Esophagus mucosa (tissue), 1 donor: ENCODE measurements around the gene TMC1. TPM values are rescaled to one million over a fixed set of nuclear protein-coding genes. Genes with fewer than 3 reads are reported as not detected.
"Not testable (repeated sequence)": the region's sequence is repeated elsewhere in the genome, so short reads cannot be mapped to it uniquely, and the experiment has no call there.

ENCODE experiments used
- ATAC-seq: fragments of 200-7000 bp; cut with Tn5 transposase; one replicate; pipeline ENCODE4 v1.9.1; 2020
- total RNA-seq: library from RNA; stranded (reverse); gene quantifications from one replicate; pipeline ENCODE4 v1.2.4, GENCODE V29; 2023
- donor health status: DM: yes; HTN: yes; CAD: no.

TMC1 gene
- 3.3 TPM for total RNA-seq

GRCh38 chr9:72521416-72521815, at the start of gene TMC1:
Gene TMC1 (plus strand): TSS chr9:72521608. CDS start chr9:72648649, 127,041 bp downstream.
- not testable (repeated sequence) for ATAC-seq

DNA sequence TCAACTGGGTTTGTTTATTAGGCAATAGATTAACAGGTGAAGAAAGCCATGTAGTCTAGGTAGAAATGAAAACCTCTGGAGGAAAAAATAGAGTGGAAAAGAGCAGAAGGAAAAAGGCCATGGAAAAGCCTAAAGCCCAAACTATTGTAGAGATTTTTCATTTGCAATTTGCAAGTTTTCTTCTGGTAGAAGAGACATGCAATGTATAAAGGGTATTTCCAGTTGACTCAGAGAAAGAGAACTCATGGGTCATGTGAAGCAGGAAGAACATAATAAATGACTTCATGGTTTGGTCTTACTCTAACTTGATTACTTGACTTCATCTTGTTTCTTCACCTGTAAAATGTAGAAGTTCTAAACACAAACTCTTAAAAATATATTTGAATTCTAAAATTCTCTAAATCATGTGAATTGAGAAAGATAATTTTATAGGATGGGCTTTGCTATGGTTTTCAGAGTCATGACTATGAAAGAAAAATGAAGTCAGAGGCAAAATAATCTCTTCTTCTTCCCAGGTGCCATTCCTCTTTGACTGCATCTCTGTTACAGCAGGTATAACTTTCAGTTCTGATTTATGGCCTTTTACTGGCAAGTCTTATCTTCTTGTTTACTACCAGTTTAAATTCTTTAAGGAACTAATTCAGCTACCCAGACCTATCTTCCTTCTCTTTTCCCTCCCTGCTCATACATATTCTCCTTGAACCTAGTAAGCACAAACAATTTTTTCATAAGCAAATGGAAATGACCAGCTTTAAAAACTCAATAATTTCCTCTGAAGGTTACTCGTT, 47.7 kb upstream of the TMC1 start:
- ATAC-seq, result no peak

- no peak for ATAC-seq
Measured at GRCh38 chr9:72474676-72475075, 46.7 kb upstream of the TMC1 start.

DNA sequence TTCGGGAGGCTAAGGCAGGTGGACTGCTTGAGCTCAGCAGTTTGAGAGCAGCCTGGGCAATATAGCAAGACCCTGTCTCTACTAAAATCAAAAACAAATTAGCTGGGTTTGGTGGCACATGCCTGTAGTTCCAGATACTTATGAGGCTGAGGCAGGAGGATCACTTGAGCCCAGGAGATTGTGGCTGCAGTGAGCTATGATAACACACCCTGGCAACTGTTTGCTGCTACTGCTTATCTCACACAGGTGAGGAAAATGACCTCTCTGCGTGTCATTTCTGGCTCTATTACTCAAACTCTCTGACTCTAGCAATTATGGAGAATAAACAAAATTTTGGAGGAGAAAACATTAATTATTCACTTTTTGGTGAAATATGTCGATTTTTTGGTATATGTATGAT, 45.3 kb upstream of the TMC1 start:
- no peak for ATAC-seq

DNA sequence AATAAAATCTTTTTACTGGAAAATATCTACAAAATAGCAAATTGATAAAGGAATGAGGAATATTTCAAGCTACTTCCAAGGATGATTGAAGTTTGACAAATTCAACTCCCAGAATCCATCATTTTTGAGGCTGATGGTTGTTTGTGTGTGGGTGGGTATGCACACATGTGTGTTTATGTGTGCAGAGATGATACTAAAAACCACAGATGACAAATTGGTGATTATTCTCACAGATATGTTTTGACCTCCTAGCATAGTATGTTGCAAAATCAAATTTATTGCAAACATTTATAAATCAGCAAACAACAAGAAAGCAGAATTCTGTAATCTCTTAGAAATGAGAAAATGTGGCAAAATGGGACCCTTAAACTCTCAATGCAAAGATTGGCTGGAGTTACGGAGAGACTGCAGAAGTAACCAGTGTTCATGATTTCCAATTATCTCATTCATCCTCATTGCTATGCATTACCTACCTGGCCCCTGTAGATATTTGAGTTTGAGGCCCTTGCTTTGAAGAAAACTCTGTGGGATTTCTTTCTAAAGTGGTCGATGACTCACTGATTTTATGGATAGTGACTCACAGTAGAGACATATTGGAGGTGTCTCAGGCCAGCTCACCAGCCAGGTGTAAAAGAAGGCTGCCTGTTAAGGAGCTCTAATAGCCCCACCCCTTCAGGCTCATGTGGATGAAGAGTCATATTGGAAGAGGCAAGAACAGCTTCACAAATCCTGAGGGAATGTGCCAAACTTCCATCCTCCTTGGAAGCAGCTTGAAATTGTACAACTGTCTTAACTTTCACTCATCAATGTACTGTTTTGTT, 44.6 kb upstream of the TMC1 start:
- ATAC-seq, result peak; percentile 99

DNA sequence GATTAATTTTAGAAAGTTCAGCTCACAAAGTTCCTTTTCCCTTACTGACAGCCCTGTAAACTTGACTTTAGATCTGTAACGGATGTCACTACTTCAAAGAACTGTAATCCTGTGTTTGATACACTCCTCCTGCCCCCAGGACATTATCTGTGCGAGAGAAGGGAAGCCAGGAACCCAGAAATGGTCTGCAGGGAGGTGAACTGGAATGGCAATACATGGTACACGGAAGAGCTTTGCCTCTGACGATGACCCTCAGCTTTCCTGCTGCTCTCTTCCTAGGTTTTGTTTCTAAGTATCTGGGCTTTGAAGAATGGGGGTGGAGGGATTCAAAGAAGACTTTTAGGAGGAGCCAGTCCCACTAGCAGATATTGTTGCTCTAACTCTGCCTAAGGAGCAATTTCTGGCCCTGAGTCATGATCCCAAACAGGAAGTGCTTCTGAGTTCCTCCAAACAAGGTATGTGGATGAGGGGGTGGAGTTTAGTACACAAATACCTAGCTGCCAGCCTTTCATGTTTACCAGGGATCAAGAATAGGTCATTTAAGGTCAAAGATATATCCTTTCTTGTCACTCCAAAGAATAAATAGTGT, 43.4 kb upstream of the TMC1 start:
- ATAC-seq, result peak; percentile 89

GRCh38 chr9:72478966-72479365, 42.4 kb upstream of the TMC1 start:
- no peak for ATAC-seq

- ATAC-seq, result not testable (repeated sequence)
Measured at GRCh38 chr9:72480261-72480660, 41.1 kb upstream of the TMC1 start.

- ATAC-seq, result no peak
Measured at GRCh38 chr9:72480921-72481320, 40.5 kb upstream of the TMC1 start.

DNA sequence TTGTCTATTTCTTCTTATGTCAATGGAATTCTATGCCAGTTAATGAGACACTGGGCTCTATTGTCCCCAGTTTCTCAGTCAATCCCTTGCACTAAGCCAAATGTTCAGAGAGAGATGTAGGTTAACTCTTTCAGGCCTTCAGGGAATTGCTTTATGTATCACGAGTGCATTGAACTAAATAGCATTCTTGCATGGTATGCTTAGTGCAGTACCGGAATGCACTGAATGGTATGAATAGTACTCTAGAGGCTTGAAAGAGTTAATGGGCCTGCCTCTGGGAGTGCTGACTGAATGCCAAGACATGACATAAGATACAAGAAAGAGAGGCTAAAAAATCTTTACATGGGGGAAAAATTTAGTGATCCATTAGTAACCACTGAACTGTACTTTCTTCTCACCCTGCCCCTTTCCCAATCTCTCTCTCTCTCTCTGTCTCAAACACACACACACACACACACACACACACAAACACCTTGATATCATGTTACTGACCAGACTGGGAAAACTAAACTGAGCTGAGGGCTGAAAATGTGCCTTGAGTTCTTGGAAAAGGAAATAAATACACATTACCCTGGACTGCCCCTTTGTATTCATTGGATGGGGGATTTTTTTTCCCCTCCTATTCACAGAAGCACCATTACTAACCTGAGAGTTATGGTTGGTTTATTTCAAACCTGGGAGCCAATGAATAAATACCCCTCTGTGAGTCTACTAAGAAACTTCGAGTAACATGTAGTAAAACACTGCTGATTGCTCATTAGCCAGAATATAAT, 35.4 kb upstream of the TMC1 start:
- ATAC-seq, result no peak

- no peak for ATAC-seq
Measured at GRCh38 chr9:72486594-72486955, 34.8 kb upstream of the TMC1 start.

GRCh38 chr9:72487665-72488064, 33.7 kb upstream of the TMC1 start:
- ATAC-seq, result not testable (repeated sequence)

DNA sequence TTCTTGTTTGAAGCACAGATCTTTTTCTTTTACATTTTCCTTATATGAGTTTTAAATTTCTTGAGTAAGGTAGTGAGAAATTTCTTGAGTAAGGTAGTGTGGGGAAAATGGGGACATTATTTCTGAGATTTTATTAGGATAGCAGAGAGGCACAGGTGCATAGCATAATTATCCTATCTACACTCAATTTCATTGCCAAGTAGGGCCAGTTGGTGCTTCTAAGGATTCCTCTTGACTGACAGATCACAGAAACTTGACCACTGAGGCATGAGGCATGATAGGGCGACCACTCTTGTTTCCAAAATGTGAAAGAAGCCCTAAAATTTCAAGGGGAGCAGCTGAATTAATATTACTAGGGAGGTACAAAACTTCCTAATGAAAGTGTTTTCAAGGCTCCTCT, 31.4 kb upstream of the TMC1 start:
- no peak for ATAC-seq

GRCh38 chr9:72491242-72491641, 30.2 kb upstream of the TMC1 start:
- ATAC-seq, result no peak

DNA sequence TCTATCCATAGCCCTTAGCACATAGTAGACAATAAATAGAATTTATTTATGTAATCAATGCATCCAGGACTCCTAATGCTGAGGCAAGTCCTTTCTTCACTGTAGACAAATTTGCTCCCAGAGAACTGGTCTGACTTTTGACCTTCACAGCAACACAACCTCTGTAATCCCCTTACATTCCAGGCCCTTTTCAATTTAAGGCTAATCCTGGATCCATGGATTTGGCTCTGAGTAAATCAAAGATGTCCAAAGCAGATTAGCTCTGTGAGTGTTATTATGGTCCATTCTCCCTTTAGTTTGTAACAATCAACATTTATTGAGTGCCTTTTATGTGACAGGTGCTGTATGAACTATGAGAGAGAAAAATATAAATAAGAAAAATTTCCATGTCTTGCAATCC, 27.4 kb upstream of the TMC1 start:
- ATAC-seq, result no peak

- no peak for ATAC-seq
Measured at GRCh38 chr9:72497447-72498046, 23.9 kb upstream of the TMC1 start.

DNA sequence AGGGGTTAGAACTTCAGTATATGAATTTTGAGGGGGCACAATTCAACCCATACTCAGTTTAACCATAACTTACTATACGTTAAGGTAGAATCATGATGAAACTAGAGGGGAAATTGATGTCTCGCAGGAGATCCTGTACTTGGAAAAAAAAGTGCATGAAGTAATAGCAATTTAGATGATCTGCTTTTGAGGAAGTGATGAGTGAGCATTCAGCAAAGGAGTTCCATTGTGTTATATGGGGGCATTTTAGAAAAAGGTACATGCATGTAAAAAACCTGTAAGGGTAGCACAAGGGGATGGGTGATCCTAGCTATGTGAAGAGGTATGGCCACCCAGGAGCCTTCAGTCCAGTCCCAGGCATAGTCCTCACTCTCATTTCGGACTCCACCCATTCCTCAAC, 14.8 kb upstream of the TMC1 start:
- ATAC-seq, result no peak

- ATAC-seq, result peak; percentile 80
Measured at GRCh38 chr9:72509053-72509452, 12.4 kb upstream of the TMC1 start.

- ATAC-seq, result no peak
Measured at GRCh38 chr9:72509635-72510034, 11.8 kb upstream of the TMC1 start.

DNA sequence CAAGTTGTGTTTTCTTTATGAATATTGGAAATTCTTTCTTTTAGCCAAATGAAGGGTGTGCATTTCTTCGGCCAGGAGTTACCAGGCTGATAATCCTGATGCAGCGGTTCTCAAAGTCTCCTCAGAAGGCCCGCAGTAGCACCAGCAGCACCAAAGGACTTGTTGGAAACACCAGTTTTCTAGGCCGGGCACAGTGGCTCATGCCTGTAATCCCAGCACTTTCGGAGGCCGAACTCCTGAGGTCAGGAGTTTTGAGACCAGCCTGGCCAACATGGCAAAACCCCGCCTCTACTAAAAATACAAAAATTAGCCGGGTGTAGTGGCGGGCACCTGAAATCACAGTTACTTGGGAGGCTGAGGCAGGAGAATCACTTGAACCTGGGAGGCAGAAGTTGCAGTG, 397 bp upstream of the TMC1 start:
- ATAC-seq, result not testable (repeated sequence)

- ATAC-seq, result peak; percentile 94
Measured at GRCh38 chr9:72524820-72525540, 3.6 kb downstream of the TMC1 start.
